GM06990 (cell line): ENCODE measurements around the gene ARHGAP15.

ENCODE experiments used
- DNase-seq: peaks from one replicate; pipeline ENCODE4 v3.0.0-alpha.2; 2011; ENCODE audit not compliant: insufficient read length; ENCODE audit errors: extremely low read depth
- H3K27me3 ChIP-seq: replicated peaks from 2 replicates; pipeline ENCODE4 v1.6.0; 2011; ENCODE audit warnings: low read length; ENCODE audit not compliant: control insufficient read depth, insufficient read depth
- H3K36me3 ChIP-seq: 2 replicates; pipeline ENCODE4 v1.5.1; 2011; ENCODE audit warnings: low read length; ENCODE audit not compliant: control insufficient read depth, insufficient read depth
- H3K4me3 ChIP-seq: replicated peaks from 2 replicates; pipeline ENCODE4 v1.5.1; 2011; ENCODE audit warnings: low read depth, mild to moderate bottlenecking, control low read depth, low read length
- CTCF ChIP-seq: IDR thresholded peaks from 2 replicates; pipeline ENCODE4 v1.5.1; 2011; ENCODE audit warnings: low read length, control low read depth, mild to moderate bottlenecking, inconsistent platforms; ENCODE audit not compliant: insufficient read depth, poor library complexity, severe bottlenecking

Gene ARHGAP15

GRCh38 chr2:143355870-143356269 is 226.7 kb downstream of the ARHGAP15 start:
- no peak for TF ChIP-seq CTCF
- no peaks in the 10 kb centered on the region for H3K36me3 ChIP-seq
- H3K4me3 ChIP-seq: no peak overlapping the region
- no peak for DNase-seq
- no peaks in the 10 kb centered on the region for H3K27me3 ChIP-seq

- DNase-seq: no peak
- Histone ChIP-seq H3K27me3 (no peaks in the 10 kb centered on the region), H3K4me3 (no peak overlapping the region), H3K36me3 (no peaks in the 10 kb centered on the region)
- TF ChIP-seq CTCF: no peak
Measured at GRCh38 chr2:143356336-143356735, 227.1 kb downstream of the ARHGAP15 start.

- DNase-seq: no peak
- no peak for TF ChIP-seq CTCF
- H3K27me3 ChIP-seq: no peaks in the 10 kb centered on the region
- H3K4me3 ChIP-seq: no peak overlapping the region
- no peaks in the 10 kb centered on the region for H3K36me3 ChIP-seq
Measured at GRCh38 chr2:143356736-143357446, 227.7 kb downstream of the ARHGAP15 start.

- Histone ChIP-seq H3K4me3 (no peak overlapping the region), H3K36me3 (no peaks in the 10 kb centered on the region), H3K27me3 (no peaks in the 10 kb centered on the region)
- DNase-seq: no peak
- TF ChIP-seq CTCF: no peak
Measured at GRCh38 chr2:143357966-143358365, 228.7 kb downstream of the ARHGAP15 start.

- no peak for DNase-seq
Measured at GRCh38 chr2:143361346-143361745, 232.1 kb downstream of the ARHGAP15 start.

More at GRCh38 chr2:143361346-143361745, 232.1 kb downstream of the ARHGAP15 start:
- Histone ChIP-seq H3K4me3 (no peak overlapping the region), H3K27me3 (no peaks in the 10 kb centered on the region), H3K36me3 (no peaks in the 10 kb centered on the region)
- no peak for TF ChIP-seq CTCF
